ENCODE measurements around the gene NKX2-4.

DNA sequence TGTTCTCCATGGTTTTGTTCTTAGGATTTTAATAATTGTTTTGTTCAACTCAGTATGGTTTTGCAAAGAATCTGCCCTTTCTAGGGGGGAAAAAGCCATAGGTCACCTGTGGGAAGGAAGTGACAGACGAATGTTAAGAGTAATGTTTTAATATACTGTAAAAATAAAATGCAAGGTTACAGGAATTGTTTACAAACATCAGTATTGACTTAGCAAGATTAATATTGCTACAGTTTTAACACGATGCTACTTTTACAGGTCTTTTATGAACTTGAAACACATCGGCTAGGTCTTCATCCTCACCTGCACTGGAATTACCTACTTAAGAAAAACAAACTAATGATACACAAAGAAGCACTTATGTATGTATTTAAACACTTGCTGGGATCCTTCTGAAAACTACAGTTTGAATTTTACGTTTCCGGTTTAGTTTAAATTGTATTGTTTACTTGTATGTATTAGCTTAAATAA lies 1.7 kb upstream of the NKX2-4 start:
- TF ChIP-seq POLR2A (IDR thresholded peaks at IDR 0.05; ENCODE audit: low read depth, low read length) (no peak), POLR2AphosphoS5 (IDR thresholded peaks at IDR 0.05; ENCODE audit: low read depth, low read length) (no peak)

Data from GM12892 (cell line).